Activated CD4-positive, alpha-beta T cell treated with anti-CD3 and anti-CD28 coated beads, Interleukin-2, amount 50 U/mL, for 16 hours (primary cell): ENCODE data around the gene CCDC3.
"Not testable (repeated sequence)": the region's sequence is repeated elsewhere in the genome, so short reads cannot be mapped to it uniquely, and the experiment has no call there.

ENCODE experiments used
- DNase-seq: peaks from one replicate; pipeline ENCODE4 v3.0.0-alpha.2; 2020

The CCDC3 gene

DNA sequence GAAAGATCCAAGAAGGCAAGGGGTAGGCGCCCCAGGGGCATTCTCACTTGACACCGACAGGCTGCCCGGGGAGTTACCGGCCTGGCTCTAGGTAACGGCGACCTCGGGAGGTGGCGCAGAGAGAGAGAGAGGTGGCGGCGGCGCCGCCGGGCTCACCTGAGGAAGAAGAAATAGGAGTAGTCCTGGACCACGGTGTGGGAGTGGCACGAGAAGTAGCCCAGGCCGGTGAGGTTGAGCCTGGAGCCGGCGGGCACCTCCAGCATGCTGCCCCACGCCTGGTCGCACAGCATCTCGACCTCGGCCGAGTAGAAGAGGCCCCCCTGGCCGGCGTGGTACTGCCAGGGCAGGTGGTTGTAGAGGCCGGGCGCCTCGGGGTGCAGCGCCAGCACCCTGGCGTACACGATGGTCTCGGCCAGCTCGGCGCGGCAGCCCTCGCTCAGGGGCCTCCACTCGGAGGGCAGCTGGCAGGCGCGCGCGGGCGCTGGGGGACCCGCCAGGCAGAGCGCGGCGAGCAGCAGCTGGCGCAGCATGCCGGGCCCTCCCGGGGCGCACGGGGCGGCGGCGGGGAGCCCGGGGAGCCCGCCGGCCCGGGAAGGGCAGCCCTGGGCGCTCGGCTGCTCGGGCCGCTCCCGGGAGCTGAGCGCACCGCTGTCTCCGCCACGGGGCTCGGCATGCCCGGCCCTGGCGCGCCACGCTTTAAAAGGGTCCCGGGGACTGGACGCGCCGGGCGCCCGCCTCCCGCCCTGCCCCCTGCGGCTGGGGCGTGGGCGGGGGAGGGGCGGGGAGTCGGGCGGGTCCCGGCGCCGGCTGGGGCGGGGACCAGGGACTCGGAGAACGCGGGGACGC lies at the start of gene CCDC3:
Gene CCDC3 (minus strand): TSS at position 673 of the 846 bp plus-strand sequence. CDS start 143 bp downstream, at position 530.
- no peak for DNase-seq

- DNase-seq: no peak
These were observed 49.7 kb upstream of the CCDC3 start for GRCh38 chr10:13051126-13051694.

DNA sequence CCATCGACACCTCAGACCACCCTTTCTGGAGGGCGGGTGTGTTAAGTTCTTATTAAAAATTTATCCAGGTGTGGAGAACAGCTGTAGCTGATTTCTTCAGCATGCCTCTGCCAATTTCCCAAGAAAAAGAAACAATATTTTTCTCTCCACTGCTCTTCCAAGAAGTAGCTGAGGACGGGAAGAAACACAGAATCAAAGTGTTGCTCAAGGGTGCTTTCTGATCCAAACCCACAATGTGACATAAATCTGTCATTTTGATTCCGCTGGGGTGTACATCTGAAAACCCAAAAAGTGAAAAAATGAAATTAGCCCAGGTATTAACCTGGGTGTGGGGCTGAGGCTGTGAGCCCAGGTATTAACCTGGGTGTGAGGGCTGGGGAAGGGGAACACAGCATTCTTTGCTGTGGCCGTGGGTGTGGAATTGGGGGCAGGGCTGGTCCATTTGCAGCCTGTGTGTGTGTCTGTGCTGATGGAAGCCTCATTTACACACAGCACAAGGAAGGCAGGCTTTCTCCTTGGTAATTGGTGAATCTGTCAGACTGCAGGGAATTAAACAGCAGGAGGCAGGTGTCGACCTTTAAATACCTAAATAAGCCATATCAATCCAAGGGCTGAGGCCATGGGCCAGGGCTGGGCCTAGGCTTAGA lies 48.4 kb upstream of the CCDC3 start:
- no peak for DNase-seq

DNA sequence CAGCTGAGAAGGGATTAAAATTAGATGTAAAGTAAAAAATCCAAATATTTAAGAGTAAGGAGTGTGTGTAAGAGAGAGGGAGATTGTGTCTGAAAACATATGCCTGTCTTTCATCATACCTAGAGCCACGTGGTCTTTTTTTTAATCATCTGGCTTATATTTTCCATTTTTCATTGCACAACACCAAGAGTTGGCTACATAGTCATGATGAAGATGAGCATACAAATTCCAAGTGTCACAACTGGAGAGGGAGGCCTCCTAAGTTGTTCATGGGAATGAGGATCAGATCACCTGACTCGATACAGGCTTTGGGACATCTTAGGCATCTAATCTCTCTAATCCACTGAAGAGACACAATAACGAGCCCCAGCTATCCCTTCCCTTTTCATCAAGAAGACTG lies 47.2 kb upstream of the CCDC3 start:
- DNase-seq: no peak

- no peak for DNase-seq
These were observed 46.2 kb upstream of the CCDC3 start for GRCh38 chr10:13047529-13048206.

- DNase-seq: no peak
These were observed 45.5 kb upstream of the CCDC3 start for GRCh38 chr10:13046851-13047528.

GRCh38 chr10:13043520-13043919 lies 42.0 kb upstream of the CCDC3 start:
- DNase-seq: no peak

- no peak for DNase-seq
These were observed 38.2 kb upstream of the CCDC3 start for GRCh38 chr10:13039761-13040160.

DNA sequence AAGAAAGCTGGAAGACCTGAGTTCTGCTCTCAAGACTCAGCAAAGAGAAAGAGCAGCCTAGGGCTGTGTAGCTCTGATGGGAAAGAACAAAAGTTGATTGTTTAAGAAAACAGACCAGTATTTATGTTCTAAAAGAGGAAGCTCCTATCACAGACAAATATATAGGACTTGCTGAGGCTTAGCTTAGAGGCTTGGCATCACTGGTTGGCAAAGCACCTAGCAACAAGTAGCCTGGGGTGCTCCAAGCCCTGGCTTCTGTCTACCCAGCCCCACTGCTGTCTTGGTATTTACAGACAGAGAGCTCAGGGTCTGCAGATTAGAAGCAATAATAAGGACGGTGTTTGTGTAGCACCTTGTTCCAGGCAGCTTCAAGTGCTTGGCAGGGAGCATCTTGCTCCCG lies 36.9 kb upstream of the CCDC3 start:
- no peak for DNase-seq

DNA sequence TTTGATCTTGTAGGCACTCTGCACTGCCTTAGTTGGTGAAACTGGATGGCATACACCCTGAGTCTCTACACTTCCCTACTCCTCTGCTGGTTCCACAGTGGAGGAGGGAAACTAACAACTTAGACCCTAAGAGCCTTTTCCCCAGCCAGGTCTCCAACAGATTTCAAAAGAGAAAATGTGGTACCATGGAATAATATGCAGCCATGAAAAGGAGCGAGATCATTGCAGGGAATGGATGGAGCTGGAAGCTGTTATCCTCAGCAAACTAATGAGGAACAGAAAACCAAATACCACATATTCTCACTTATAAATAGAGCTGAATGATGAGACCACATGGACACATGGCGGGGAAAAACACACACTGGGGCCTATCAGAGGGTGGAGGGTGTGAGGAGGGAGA lies 36.3 kb upstream of the CCDC3 start:
- DNase-seq: no peak

GRCh38 chr10:13036841-13037240 lies 35.3 kb upstream of the CCDC3 start:
- no peak for DNase-seq

- DNase-seq: not testable (repeated sequence)
These were observed 34.2 kb upstream of the CCDC3 start for GRCh38 chr10:13035731-13036130.

- no peak for DNase-seq
These were observed 25.4 kb upstream of the CCDC3 start for GRCh38 chr10:13026873-13027272.

- no peak for DNase-seq
These were observed 22.2 kb upstream of the CCDC3 start for GRCh38 chr10:13023754-13024153.

DNA sequence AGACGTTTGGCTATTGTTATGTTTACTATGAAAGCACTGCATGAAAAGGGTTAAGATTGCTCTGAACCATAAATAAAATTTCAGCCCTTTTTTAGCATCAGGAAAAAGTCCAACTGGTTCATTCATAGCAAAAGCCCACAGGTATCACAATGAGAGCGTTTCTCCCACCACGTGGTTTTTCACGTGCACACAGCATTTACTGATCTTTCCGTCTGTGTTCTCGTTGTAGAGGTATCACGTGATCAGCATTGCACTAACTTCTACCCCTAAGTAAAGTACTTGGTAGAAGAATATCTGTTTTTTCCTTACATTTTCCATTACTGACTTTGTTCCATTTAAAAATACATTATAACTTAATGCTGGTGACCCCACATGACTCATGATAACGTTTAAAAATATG lies 17.8 kb upstream of the CCDC3 start:
- DNase-seq: peak; percentile 29

GRCh38 chr10:13018171-13018570 lies 16.7 kb upstream of the CCDC3 start:
- no peak for DNase-seq

GRCh38 chr10:13016886-13017285 lies 15.4 kb upstream of the CCDC3 start:
- no peak for DNase-seq

GRCh38 chr10:13016426-13016825 lies 14.9 kb upstream of the CCDC3 start:
- no peak for DNase-seq

DNA sequence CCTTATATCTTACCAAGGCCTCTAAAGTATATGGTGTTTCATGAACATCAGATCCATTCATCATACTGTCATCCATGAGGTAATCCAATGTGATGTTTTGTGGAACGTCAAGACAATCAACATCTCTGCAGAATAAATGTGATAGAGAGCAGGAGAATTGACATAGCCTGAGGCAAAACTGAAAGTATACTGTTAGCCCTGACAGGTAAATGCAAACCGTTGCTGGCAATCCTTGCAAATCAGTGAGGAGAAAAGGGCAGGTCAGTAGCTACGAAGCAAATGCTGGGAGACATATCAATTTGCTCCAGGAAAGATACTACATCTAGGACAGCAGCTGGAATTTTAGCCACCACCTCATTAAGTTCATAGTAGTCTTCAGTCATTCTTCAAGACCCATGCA lies 4.5 kb upstream of the CCDC3 start:
- no peak for DNase-seq

DNA sequence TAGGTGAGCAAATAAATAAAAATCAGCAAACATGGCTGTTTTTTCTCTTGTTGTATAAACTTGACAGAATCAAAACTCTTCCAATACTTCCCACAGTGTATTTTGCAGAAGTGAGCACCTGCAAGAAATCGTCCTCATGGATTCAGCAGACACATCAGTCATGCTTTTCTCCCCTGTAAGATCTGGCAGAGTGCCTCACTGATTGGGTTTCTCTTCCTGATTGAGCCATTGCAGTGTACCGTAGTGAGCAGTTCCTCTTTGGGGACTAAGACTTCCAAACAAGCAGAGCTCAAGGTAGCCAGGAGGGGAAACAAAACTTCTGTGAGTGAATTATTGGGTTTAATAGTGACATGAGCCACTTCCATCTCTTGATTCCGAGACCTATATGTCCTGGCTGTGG lies 2.2 kb upstream of the CCDC3 start:
- no peak for DNase-seq

DNA sequence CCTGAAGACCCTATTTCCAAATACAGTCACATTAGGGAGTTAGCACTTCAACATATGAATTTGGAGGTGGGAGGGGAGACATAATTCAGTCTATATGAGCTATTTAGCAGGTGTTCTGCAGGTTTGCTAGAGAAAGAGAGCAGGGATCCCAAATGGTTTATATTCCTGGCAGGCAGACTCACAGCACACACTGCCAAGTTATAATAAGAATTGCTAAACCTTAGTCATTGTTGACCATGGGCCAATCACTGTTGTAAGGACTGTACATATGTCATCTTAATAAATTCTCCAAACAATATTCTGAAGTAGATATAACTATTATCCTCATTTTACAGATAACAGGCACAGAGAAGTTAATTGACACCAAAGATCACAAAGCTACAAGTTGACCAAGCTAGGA lies 1.5 kb upstream of the CCDC3 start:
- DNase-seq: no peak

- no peak for DNase-seq
These were observed 337 bp upstream of the CCDC3 start for GRCh38 chr10:13001887-13002212.

GRCh38 chr10:13000431-13000830 lies 1.1 kb downstream of the CCDC3 start:
- no peak for DNase-seq
